ENCODE measurements around the gene SOX15. TPM values are rescaled to one million over a fixed set of nuclear protein-coding genes. Genes with fewer than 3 reads are reported as not detected.

The SOX15 gene
- total and polyA plus RNA-seq, 2 of the 13 experiments (the other 11 are each of a cell fraction or from before 2014, with no cell fraction given), result 0.07 to 0.18 TPM

DNA sequence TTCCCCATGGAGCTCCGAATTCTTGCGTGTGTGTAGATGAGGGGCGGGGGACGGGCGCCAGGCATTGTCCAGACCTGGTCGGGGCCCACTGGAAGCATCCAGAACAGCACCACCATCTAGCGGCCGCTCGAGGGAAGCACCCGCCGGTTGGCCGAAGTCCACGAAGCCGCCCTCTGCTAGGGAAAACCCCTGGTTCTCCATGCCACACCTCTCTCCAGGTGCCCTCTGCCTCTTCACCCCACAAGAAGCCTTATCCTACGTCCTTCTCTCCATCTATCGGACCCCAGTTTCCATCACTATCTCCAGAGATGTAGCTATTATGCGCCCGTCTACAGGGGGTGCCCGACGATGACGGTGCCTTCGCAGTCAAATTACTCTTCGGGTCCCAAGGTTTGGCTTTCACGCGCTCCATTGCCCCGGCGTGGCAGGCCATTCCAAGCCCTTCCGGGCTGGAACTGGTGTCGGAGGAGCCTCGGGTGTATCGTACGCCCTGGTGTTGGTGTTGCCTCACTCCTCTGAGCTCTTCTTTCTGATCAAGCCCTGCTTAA lies 28.8 kb downstream of the SOX15 start (continued):
- TF ChIP-seq, protein P1, sequence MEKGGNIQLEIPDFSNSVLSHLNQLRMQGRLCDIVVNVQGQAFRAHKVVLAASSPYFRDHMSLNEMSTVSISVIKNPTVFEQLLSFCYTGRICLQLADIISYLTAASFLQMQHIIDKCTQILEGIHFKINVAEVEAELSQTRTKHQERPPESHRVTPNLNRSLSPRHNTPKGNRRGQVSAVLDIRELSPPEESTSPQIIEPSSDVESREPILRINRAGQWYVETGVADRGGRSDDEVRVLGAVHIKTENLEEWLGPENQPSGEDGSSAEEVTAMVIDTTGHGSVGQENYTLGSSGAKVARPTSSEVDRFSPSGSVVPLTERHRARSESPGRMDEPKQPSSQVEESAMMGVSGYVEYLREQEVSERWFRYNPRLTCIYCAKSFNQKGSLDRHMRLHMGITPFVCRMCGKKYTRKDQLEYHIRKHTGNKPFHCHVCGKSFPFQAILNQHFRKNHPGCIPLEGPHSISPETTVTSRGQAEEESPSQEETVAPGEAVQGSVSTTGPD (CRISPR knock-in tag; IDR thresholded peaks at IDR 0.05), result peak; percentile 61; the same call in 1 of the 2 replicates
- TF ChIP-seq, protein P2, sequence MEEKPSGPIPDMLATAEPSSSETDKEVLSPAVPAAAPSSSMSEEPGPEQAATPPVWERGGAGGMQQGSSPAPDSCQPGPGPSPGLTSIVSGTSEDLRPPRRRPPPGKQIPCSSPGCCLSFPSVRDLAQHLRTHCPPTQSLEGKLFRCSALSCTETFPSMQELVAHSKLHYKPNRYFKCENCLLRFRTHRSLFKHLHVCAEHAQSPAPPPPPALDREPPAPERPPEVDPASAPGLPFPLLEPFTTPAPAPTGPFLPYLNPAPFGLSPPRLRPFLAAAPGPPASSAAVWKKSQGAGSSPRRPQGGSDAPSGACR (CRISPR knock-in tag; IDR thresholded peaks at IDR 0.05), result no peak
- TF ChIP-seq SOX6 (IDR thresholded peaks at IDR 0.05) (no peak), SOX6 (CRISPR knock-in tag; IDR thresholded peaks at IDR 0.05) (peak; percentile 27; the same call in 1 of the 2 replicates), ARNTL (CRISPR knock-in tag; IDR thresholded peaks at IDR 0.05) (no peak; the same call in 1 of the 2 replicates), ZXDC (CRISPR knock-in tag; IDR thresholded peaks at IDR 0.05) (0 out of 2 replicates have a peak, but pooled peaks have one; percentile 22), ESRRA (CRISPR knock-in tag; IDR thresholded peaks at IDR 0.05; ENCODE audit: low read depth) (no peak; the same call in 1 of the 2 replicates), NRL (CRISPR knock-in tag; IDR thresholded peaks at IDR 0.05; ENCODE audit: borderline replicate concordance) (peak; percentile 77; the same call in 1 of the 2 replicates), ZNF263 (CRISPR knock-in tag; IDR thresholded peaks at IDR 0.05) (0 out of 2 replicates have a peak, but pooled peaks have one; percentile 19), HIVEP1 (CRISPR knock-in tag; IDR thresholded peaks at IDR 0.05) (peak; percentile 84), ASH2L (IDR thresholded peaks at IDR 0.05; ENCODE audit: insufficient read length, low read depth, low read length) (no peak), ZSCAN29 (CRISPR knock-in tag; conservative IDR thresholded peaks at IDR 0.05) (0 out of 2 replicates have a peak, but pooled peaks have one; percentile 4), FOXC1 (CRISPR knock-in tag; IDR thresholded peaks at IDR 0.05; ENCODE audit: borderline replicate concordance) (peak; percentile 82), MXI1 (IDR thresholded peaks at IDR 0.05; ENCODE audit: borderline replicate concordance, low read depth, low read length) (peak; percentile 71; the same call in 2 of the 3 replicates), MLLT10 (CRISPR knock-in tag; IDR thresholded peaks at IDR 0.05) (no peak), ZKSCAN8 (CRISPR knock-in tag; IDR thresholded peaks at IDR 0.05; ENCODE audit: borderline replicate concordance) (no peak), KDM4B (CRISPR knock-in tag; IDR thresholded peaks at IDR 0.05) (no peak), NFKB2 (CRISPR knock-in tag; IDR thresholded peaks at IDR 0.05; ENCODE audit: borderline replicate concordance) (0 out of 2 replicates have a peak, but pooled peaks have one; percentile 21), GATAD1 (CRISPR knock-in tag; IDR thresholded peaks at IDR 0.05) (peak; percentile 79), YEATS4 (CRISPR knock-in tag; IDR thresholded peaks at IDR 0.05; ENCODE audit: borderline replicate concordance) (no peak; the same call in 1 of the 2 replicates), ZNF501 (CRISPR knock-in tag; IDR thresholded peaks at IDR 0.05) (peak; percentile 67; the same call in 1 of the 2 replicates), SALL2 (CRISPR knock-in tag; IDR thresholded peaks at IDR 0.05) (no peak), KDM5B (CRISPR knock-in tag; IDR thresholded peaks at IDR 0.05; ENCODE audit: borderline replicate concordance) (peak; percentile 90), WIZ (CRISPR knock-in tag; IDR thresholded peaks at IDR 0.05) (0 out of 2 replicates have a peak, but pooled peaks have one; percentile 77), SOX5 (CRISPR knock-in tag; IDR thresholded peaks at IDR 0.05; ENCODE audit: borderline replicate concordance) (no peak; the same call in 1 of the 2 replicates), MED1 (CRISPR knock-in tag; IDR thresholded peaks at IDR 0.05) (0 out of 2 replicates have a peak, but pooled peaks have one; percentile 25)
- TF ChIP-seq, protein P3, sequence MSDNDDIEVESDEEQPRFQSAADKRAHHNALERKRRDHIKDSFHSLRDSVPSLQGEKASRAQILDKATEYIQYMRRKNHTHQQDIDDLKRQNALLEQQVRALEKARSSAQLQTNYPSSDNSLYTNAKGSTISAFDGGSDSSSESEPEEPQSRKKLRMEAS (IDR thresholded peaks at IDR 0.05), result peak; percentile 27

Data from HepG2 (cell line).